WTC11 (cell line): ENCODE results near the gene ANKRD49. TPM values are rescaled to one million over a fixed set of nuclear protein-coding genes. Genes with fewer than 3 reads are reported as not detected.

Source experiments
- ATAC-seq: fragments of 200-7000 bp; cut with Tn5 transposase; 2 replicates; pipeline ENCODE4 v1.10.0; 2021; ENCODE audit warnings: mild to moderate bottlenecking, moderate library complexity
- CTCF ChIA-PET: fragments of 300-600 bp; sonication (Branson Sonifier 250); formaldehyde crosslinking; loops from one replicate; lab custom pipeline; 2021; ENCODE audit warnings: antibody characterized with exemption; lab: Charles Lee
- POLR2A ChIA-PET: fragments of 350-600 bp; sonication (Branson Sonifier 250); formaldehyde crosslinking; loops from one replicate; lab custom pipeline; 2021; ENCODE audit warnings: antibody characterized with exemption; lab: Charles Lee
- DNase-seq: peaks from one replicate; pipeline ENCODE4 v3.0.0; 2021; ENCODE audit warnings: low spot score
- H3K27ac Mint-ChIP-seq: 2 replicates; pipeline ENCODE4 v1.8.0; 2021; ENCODE audit warnings: mixed read lengths
- H3K27me3 Mint-ChIP-seq: 2 replicates; pipeline ENCODE4 v1.8.0; 2021; ENCODE audit warnings: low read depth, mild to moderate bottlenecking, moderate library complexity, mixed read lengths
- H3K36me3 Mint-ChIP-seq: 2 replicates; pipeline ENCODE4 v1.8.0; 2021; ENCODE audit warnings: mixed read lengths
- H3K4me1 Mint-ChIP-seq: 2 replicates; pipeline ENCODE4 v1.8.0; 2022; ENCODE audit warnings: mixed read lengths
- H3K4me3 Mint-ChIP-seq: 2 replicates; pipeline ENCODE4 v1.8.0; 2021; ENCODE audit warnings: mild to moderate bottlenecking, moderate library complexity, mixed read lengths
- H3K9me3 Mint-ChIP-seq: 2 replicates; pipeline ENCODE4 v1.8.0; 2021; ENCODE audit warnings: mixed read lengths
- AFF4 ChIP-seq: sonication (generic); formaldehyde crosslinking; IDR thresholded peaks from 2 replicates; pipeline ENCODE4 v1.8.1; 2023; ENCODE audit warnings: mild to moderate bottlenecking, missing genetic modification reagents, borderline replicate concordance
- CTCF ChIP-seq: fragments of 200-600 bp; IDR thresholded peaks from 2 replicates; pipeline ENCODE4 v1.8.0; 2022; ENCODE audit warnings: antibody characterized with exemption
- EMX1 ChIP-seq: fragments of 250-450 bp; sonication (Bioruptor Pico); IDR thresholded peaks from 2 replicates; pipeline ENCODE4 v1.8.0; 2021; ENCODE audit warnings: mild to moderate bottlenecking
- ETV6 ChIP-seq: sonication (generic); formaldehyde crosslinking; IDR thresholded peaks from 2 replicates; pipeline ENCODE4 v1.8.1; 2022; ENCODE audit warnings: mild to moderate bottlenecking, missing genetic modification reagents
- FOXJ3 ChIP-seq: sonication (generic); formaldehyde crosslinking; IDR thresholded peaks from 2 replicates; pipeline ENCODE4 v1.9.0; 2021; ENCODE audit warnings: missing genetic modification reagents, mild to moderate bottlenecking, borderline replicate concordance
- GABPB1 ChIP-seq: sonication (generic); formaldehyde crosslinking; IDR thresholded peaks from 2 replicates; pipeline ENCODE4 v1.8.1; 2023; ENCODE audit warnings: mild to moderate bottlenecking, missing genetic modification reagents
- IRF2 ChIP-seq: sonication (generic); formaldehyde crosslinking; IDR thresholded peaks from 2 replicates; pipeline ENCODE4 v1.8.0; 2022; ENCODE audit warnings: low read depth, missing genetic modification reagents, borderline replicate concordance
- NR1H2 ChIP-seq: sonication (generic); formaldehyde crosslinking; IDR thresholded peaks from 2 replicates; pipeline ENCODE4 v1.9.0; 2021; ENCODE audit warnings: mild to moderate bottlenecking, moderate library complexity, missing genetic modification reagents
- NR2C2 ChIP-seq: sonication (generic); formaldehyde crosslinking; IDR thresholded peaks from 2 replicates; pipeline ENCODE4 v1.8.0; 2022; ENCODE audit warnings: mild to moderate bottlenecking, missing genetic modification reagents
- PREB ChIP-seq: sonication (generic); formaldehyde crosslinking; IDR thresholded peaks from 2 replicates; pipeline ENCODE4 v1.8.1; 2022; ENCODE audit warnings: mild to moderate bottlenecking, missing genetic modification reagents, moderate library complexity, borderline replicate concordance
- RELA ChIP-seq: sonication (generic); formaldehyde crosslinking; IDR thresholded peaks from 2 replicates; pipeline ENCODE4 v1.8.1; 2022; ENCODE audit warnings: missing genetic modification reagents, mild to moderate bottlenecking, borderline replicate concordance
- TCF7 ChIP-seq: sonication (generic); formaldehyde crosslinking; IDR thresholded peaks from 2 replicates; pipeline ENCODE4 v1.8.0; 2022; ENCODE audit warnings: mild to moderate bottlenecking, low read depth, missing genetic modification reagents, moderate library complexity
- ZNF138 ChIP-seq: sonication (generic); formaldehyde crosslinking; conservative IDR thresholded peaks from 2 replicates; pipeline ENCODE4 v1.8.1; 2022; ENCODE audit warnings: mild to moderate bottlenecking, moderate library complexity, missing genetic modification reagents
- ZNF219 ChIP-seq: sonication (generic); formaldehyde crosslinking; IDR thresholded peaks from 2 replicates; pipeline ENCODE4 v1.8.0; 2023; ENCODE audit warnings: missing genetic modification reagents, mild to moderate bottlenecking, borderline replicate concordance
- ZNF232 ChIP-seq: sonication (generic); formaldehyde crosslinking; IDR thresholded peaks from 2 replicates; pipeline ENCODE4 v1.8.0; 2022; ENCODE audit warnings: mild to moderate bottlenecking, missing genetic modification reagents
- ZNF263 ChIP-seq: sonication (generic); formaldehyde crosslinking; IDR thresholded peaks from 2 replicates; pipeline ENCODE4 v1.8.1; 2022; ENCODE audit warnings: low read depth, mild to moderate bottlenecking, moderate library complexity, missing genetic modification reagents
- ZNF317 ChIP-seq: sonication (generic); formaldehyde crosslinking; IDR thresholded peaks from 2 replicates; pipeline ENCODE4 v1.8.1; 2023; ENCODE audit warnings: low read depth, mild to moderate bottlenecking, moderate library complexity, missing genetic modification reagents, borderline replicate concordance
- ZNF532 ChIP-seq: fragments of 250-450 bp; sonication (Bioruptor Pico); IDR thresholded peaks from 2 replicates; pipeline ENCODE4 v1.9.0; 2021; ENCODE audit warnings: mild to moderate bottlenecking, borderline replicate concordance
- ZSCAN18 ChIP-seq: fragments of 250-450 bp; sonication (Bioruptor Pico); IDR thresholded peaks from 2 replicates; pipeline ENCODE4 v2.1.2; 2022; ENCODE audit warnings: mild to moderate bottlenecking, moderate library complexity
- total RNA-seq: library from RNA; stranded (reverse); gene quantifications from 3 replicates; pipeline ENCODE4 v1.2.3, GENCODE V29; 2021

ANKRD49 gene
- total RNA-seq, 1 experiment from 2014 or later = 9.5 TPM

GRCh38 chr11:94445641-94446040, 48.1 kb upstream of the ANKRD49 start:
- H3K27ac Mint-ChIP-seq = no peak overlapping the region
- DNase-seq (no peak), ATAC-seq (no peak)
- CTCF ChIA-PET = interaction anchor here (1.0 kb wide), 1 partner anchor 28 kb away, joined by 3 read pairs; no protein-coding TSS in a partner anchor
- TF ChIP-seq EMX1 (CRISPR knock-in tag) = no peak
- no peak for TF ChIP-seq IRF2 (CRISPR knock-in tag)
- no peak for TF ChIP-seq NR1H2
- TF ChIP-seq GABPB1 (CRISPR knock-in tag) = no peak
- no peak for TF ChIP-seq TCF7 (CRISPR knock-in tag)
- TF ChIP-seq PREB (CRISPR knock-in tag) = no peak
- no peak for TF ChIP-seq ZNF232 (CRISPR knock-in tag)
- TF ChIP-seq ETV6 (CRISPR knock-in tag) = no peak
- no peak for TF ChIP-seq CTCF
- no peak for TF ChIP-seq ZNF317
- no peak for TF ChIP-seq ZNF263 (CRISPR knock-in tag)
- TF ChIP-seq AFF4 (CRISPR knock-in tag) = no peak
- no peak for TF ChIP-seq FOXJ3 (CRISPR knock-in tag)
- no peak for TF ChIP-seq ZNF532 (CRISPR knock-in tag)
- no peak for TF ChIP-seq RELA (CRISPR knock-in tag)
- TF ChIP-seq NR2C2 = no peak
- no peak for TF ChIP-seq ZNF219 (CRISPR knock-in tag)
- no peak for TF ChIP-seq ZNF138 (CRISPR knock-in tag)
- TF ChIP-seq ZSCAN18 = no peak
- POLR2A ChIA-PET = no interaction called here
- H3K36me3 Mint-ChIP-seq = peaks cover 19% of the 10 kb centered on the region
- peaks cover 6% of the 10 kb centered on the region; the same call in 1 of the 2 replicates for H3K4me1 Mint-ChIP-seq
- H3K9me3 Mint-ChIP-seq = no peaks in the 10 kb centered on the region
- no peaks in the 10 kb centered on the region for H3K27me3 Mint-ChIP-seq
- H3K4me3 Mint-ChIP-seq = no peak overlapping the region
